Fibroblast of the aortic adventitia (primary cell): ENCODE measurements around the gene NCAM2. TPM values are rescaled to one million over a fixed set of nuclear protein-coding genes. Genes with fewer than 3 reads are reported as not detected.

Experiments used
- DNase-seq: peaks from one replicate; pipeline ENCODE4 v3.0.0-alpha.2; 2010; ENCODE audit warnings: low read depth
- H3K4me3 ChIP-seq: 2 replicates; pipeline ENCODE4 v1.5.1; 2011; ENCODE audit warnings: low read depth, mild to moderate bottlenecking, control low read depth, low read length, moderate library complexity
- total RNA-seq: library from RNA; depleted of rRNA; stranded (reverse); fragments of >200 nt; gene quantifications from 2 replicates; pipeline ENCODE4 v1.2.3, GENCODE V29; 2012; ENCODE audit warnings: low replicate concordance
- TF ChIP-seq, protein P1 (sequence below): IDR thresholded peaks from 2 replicates; pipeline ENCODE4 v1.5.1; 2011; ENCODE audit warnings: mild to moderate bottlenecking, low read length, control low read depth, inconsistent platforms; ENCODE audit not compliant: insufficient read depth

The NCAM2 gene
- total RNA-seq, 1 donor, result 19.4 TPM

DNA sequence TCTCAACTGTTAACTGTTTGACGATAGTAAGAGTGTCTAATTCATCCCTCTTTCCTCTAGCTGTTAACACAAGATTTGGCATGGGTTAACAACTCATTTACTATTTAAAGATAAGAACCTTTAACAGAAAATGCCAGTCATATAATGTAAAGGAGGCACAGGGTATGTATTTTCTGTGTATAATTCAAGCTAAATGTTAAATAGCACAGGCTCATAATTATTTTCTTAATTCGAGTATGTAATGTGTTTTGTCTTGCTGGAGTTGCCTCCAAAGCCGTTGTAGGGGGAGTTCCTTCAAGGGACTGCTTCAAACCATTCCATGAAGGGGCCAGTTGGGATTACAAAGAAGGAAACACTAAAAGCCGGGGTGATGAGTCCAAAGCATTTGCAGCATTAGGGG is 111.5 kb downstream of the NCAM2 start:
- DNase-seq, result no peak
- no peak overlapping the region for H3K4me3 ChIP-seq
- TF ChIP-seq, protein P1, sequence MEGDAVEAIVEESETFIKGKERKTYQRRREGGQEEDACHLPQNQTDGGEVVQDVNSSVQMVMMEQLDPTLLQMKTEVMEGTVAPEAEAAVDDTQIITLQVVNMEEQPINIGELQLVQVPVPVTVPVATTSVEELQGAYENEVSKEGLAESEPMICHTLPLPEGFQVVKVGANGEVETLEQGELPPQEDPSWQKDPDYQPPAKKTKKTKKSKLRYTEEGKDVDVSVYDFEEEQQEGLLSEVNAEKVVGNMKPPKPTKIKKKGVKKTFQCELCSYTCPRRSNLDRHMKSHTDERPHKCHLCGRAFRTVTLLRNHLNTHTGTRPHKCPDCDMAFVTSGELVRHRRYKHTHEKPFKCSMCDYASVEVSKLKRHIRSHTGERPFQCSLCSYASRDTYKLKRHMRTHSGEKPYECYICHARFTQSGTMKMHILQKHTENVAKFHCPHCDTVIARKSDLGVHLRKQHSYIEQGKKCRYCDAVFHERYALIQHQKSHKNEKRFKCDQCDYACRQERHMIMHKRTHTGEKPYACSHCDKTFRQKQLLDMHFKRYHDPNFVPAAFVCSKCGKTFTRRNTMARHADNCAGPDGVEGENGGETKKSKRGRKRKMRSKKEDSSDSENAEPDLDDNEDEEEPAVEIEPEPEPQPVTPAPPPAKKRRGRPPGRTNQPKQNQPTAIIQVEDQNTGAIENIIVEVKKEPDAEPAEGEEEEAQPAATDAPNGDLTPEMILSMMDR, result no peak

DNA sequence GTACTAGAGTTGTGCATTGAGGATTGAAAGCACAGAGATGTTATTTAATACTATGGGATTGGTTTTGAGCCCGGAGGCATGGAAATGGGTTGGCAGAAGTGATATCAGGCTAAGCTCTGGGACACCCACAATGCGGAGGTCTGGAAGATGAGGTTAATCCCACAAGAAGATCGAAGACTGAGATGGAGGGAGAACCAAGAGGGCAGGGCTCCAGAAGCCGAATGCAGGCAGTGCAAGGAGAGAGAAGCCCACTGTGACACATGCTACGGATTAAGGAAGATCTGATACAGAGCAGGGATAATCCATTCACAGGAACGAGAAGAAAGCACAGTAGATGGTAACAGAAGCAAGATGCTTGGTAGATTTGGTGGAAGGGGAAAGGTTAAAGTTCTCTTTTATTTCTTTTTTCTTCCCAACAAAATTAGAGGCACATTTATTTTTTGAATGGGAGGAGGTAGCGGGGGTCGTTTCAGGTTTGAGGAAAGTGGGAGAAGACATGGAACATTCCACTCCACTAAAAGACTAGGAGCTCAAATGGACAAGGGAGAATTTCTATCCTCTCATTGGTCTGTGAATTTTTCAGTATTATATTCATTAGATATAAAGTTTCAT is 113.2 kb downstream of the NCAM2 start:
- TF ChIP-seq, protein P1, result no peak
- no peak overlapping the region for H3K4me3 ChIP-seq
- no peak for DNase-seq

DNA sequence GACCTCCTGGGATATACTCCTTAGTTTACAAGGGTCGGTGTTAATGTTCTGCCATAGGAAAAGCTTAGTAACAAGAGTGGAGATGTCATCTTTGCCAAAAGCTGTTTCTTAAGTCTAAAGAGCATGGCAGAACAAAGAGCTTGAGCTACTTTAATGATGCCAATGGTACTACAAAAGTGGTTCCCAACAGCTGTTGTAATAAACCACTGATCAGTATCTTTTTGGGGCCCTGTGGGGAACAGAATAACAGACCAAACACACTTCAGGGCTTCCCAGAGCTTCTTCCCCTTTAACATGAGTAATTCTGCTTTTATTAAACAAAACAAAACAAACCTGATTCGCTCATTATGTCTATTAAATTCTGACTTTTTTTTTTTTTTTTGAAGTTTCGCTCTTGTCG is 116.3 kb downstream of the NCAM2 start:
- no peak for DNase-seq
- TF ChIP-seq, protein P1, result no peak
- no peak overlapping the region for H3K4me3 ChIP-seq

DNA sequence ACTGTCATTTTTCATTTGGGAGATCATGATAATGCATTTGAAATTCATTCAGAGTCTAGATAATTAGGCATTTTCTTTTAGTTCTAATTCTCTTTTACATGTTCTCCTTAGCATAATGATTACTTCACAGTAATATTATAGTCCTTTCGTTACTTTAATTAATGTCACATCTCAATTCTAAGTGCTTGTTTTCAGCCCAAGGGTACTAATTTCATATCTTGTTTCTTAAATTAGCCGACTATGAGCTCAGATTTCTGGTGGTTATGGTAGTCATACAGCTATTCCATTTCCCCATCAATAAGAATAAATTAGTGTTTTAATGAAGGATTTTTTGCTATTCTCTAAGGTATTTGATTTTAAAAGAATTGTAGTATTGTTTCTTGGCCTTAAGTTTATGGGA is 120.9 kb downstream of the NCAM2 start:
- TF ChIP-seq, protein P1, result no peak
- DNase-seq, result no peak
- H3K4me3 ChIP-seq, result no peak overlapping the region

DNA sequence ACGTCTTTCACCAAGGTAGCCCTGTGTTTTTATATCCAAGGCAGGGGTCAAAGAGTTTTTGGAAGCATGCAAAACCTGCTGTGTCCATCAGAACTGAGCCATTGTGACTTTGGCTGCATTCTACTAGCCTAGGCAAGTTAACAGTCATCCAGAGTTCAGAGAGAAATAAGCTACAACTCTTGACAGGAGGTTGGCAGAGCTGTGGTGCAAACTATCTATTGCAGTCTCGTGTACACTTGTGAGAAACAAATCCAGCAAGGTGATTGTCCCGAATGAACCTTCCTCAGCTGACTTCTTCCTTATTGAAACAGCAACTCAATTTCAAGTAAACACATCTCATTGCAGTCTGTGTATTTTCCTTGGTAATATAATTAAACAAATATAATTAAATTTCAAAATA is 124.5 kb downstream of the NCAM2 start:
- H3K4me3 ChIP-seq, result no peak overlapping the region
- no peak for DNase-seq
- TF ChIP-seq, protein P1, result no peak

DNA sequence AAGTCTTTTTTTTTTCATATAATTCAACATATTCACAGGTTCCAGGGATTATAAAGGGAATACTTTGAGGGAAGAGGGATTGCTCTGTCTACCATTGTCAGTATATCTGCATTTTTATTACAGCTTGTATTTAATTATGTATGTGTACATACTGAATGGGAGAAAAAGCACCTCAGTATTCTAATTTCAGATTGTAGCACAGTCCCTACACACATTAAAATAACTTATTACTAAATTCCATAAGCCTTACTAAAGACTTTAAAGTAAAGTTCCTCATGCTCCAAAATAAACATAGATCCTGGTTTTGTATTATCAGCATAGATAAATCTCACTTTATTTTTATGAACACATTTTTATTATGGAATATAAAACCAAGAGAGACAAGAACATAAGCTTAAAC is 134.2 kb downstream of the NCAM2 start:
- no peak overlapping the region for H3K4me3 ChIP-seq
- peak; percentile 40 for DNase-seq
- TF ChIP-seq, protein P1, result no peak

DNA sequence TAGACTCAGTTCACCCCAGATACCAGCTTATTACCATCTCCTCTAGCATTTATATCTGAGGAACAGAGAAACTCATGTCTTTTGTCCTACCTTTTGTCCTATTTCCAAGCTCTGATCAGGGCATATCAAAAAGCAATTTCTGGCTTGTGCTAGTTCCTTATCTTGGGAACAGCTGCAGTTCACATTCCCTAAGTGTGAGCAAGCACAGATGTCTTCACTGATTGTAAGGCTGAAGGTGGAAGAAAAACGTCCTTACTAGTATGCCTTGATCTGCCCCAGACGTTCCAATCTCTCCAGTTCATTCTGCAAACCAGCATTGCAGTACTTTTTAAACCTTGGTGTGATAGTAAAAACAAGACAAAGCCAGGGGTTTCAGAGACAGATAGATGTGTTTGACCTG is 139.8 kb downstream of the NCAM2 start:
- no peak overlapping the region for H3K4me3 ChIP-seq
- TF ChIP-seq, protein P1, result no peak
- peak; percentile 90 for DNase-seq
